Activated CD8-positive, alpha-beta memory T cell treated with anti-CD3 and anti-CD28 coated beads, Interleukin-2, amount 50 U/mL, for 48 hours (primary cell): Measurements from ENCODE around the gene BEAN1.
"Not testable (repeated sequence)": the region's sequence is repeated elsewhere in the genome, so short reads cannot be mapped to it uniquely, and the experiment has no call there.

Source experiments
- DNase-seq: peaks from one replicate; pipeline ENCODE4 v3.0.0-alpha.2; 2020

Gene BEAN1

GRCh38 chr16:66442502-66443268, 15.6 kb downstream of the BEAN1 start:
- no peak for DNase-seq

- peak; percentile 7 for DNase-seq
Measured at GRCh38 chr16:66443269-66443652, 16.2 kb downstream of the BEAN1 start.

- DNase-seq = peak; percentile 22
Measured at GRCh38 chr16:66444049-66444481, 17.0 kb downstream of the BEAN1 start.

GRCh38 chr16:66446737-66447136, 19.6 kb downstream of the BEAN1 start:
- DNase-seq = no peak

- peak; percentile 18 for DNase-seq
Measured at GRCh38 chr16:66447491-66447890, 20.4 kb downstream of the BEAN1 start.

GRCh38 chr16:66451548-66451947, 24.5 kb downstream of the BEAN1 start:
- peak; percentile 15 for DNase-seq

- DNase-seq = peak; percentile 12
Measured at GRCh38 chr16:66453230-66453629, 26.1 kb downstream of the BEAN1 start.

- no peak for DNase-seq
Measured at GRCh38 chr16:66454751-66455150, 27.7 kb downstream of the BEAN1 start.

- no peak for DNase-seq
Measured at GRCh38 chr16:66455970-66456369, 28.9 kb downstream of the BEAN1 start.

- no peak for DNase-seq
Measured at GRCh38 chr16:66457888-66458287, 30.8 kb downstream of the BEAN1 start.

- no peak for DNase-seq
Measured at GRCh38 chr16:66458292-66458691, 31.2 kb downstream of the BEAN1 start.

- no peak for DNase-seq
Measured at GRCh38 chr16:66458853-66459252, 31.8 kb downstream of the BEAN1 start.

- DNase-seq = no peak
Measured at GRCh38 chr16:66459878-66460277, 32.8 kb downstream of the BEAN1 start.

GRCh38 chr16:66460703-66461102, 33.6 kb downstream of the BEAN1 start:
- DNase-seq = no peak

GRCh38 chr16:66462912-66463311, 35.8 kb downstream of the BEAN1 start:
- DNase-seq = no peak

- DNase-seq = not testable (repeated sequence)
Measured at GRCh38 chr16:66465946-66466345, 38.9 kb downstream of the BEAN1 start.

GRCh38 chr16:66466636-66467035, 39.5 kb downstream of the BEAN1 start:
- DNase-seq = not testable (repeated sequence)

GRCh38 chr16:66467611-66468010, 40.5 kb downstream of the BEAN1 start:
- DNase-seq = no peak

GRCh38 chr16:66468321-66468965, 41.3 kb downstream of the BEAN1 start:
- DNase-seq = no peak

GRCh38 chr16:66469291-66469946, 42.3 kb downstream of the BEAN1 start:
- DNase-seq = no peak

GRCh38 chr16:66469947-66470546, 43.0 kb downstream of the BEAN1 start:
- no peak for DNase-seq

GRCh38 chr16:66470556-66470955, 43.5 kb downstream of the BEAN1 start:
- DNase-seq = no peak

GRCh38 chr16:66471264-66471663, 44.2 kb downstream of the BEAN1 start:
- DNase-seq = peak; percentile 39
